ENCODE measurements around the gene LAPTM4A.

DNA sequence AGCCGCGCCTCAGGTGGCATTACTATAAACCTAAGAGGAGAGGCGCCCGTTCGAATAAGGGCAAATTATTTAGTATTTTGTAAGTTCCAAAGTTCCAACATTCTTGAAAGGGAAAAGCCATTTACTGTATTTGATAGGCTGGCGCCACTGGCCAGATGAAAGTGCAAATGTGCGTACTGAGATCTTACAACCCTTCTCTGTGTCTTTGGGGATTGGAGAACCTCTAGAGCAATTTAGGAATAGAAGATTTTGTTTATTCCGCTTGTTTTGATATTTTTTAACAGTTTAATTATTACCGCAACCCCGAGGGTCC lies 61.1 kb downstream of the LAPTM4A start:
- TF ChIP-seq CTCF (IDR thresholded peaks at IDR 0.05) = no peak
- no peak for TF ChIP-seq POLR2AphosphoS5 (IDR thresholded peaks at IDR 0.05)
- TF ChIP-seq POLR2A (IDR thresholded peaks at IDR 0.05) = no peak
- no peak for TF ChIP-seq EP300 (IDR thresholded peaks at IDR 0.05)

Measured in gastroesophageal sphincter (tissue), 3 donors.